Esophagus squamous epithelium (tissue), 5 donors: ENCODE data around the gene PCSK6. TPM values are rescaled to one million over a fixed set of nuclear protein-coding genes. Genes with fewer than 3 reads are reported as not detected.

Source experiments
- DNase-seq: peaks from one replicate; lab custom pipeline; 2025; lab: John Stamatoyannopoulos, UW
- H3K27ac ChIP-seq, 4 donors: fragments of 200-600 bp; sonication (generic); one replicate each; pipeline ENCODE4 v1.5.1; 2016 to 2019; ENCODE audit warnings: mild to moderate bottlenecking in 1 of 4
- H3K27me3 ChIP-seq, 4 donors: fragments of 200-600 bp; sonication (generic); 1 replicate in 3 of 4; 2 replicates in 1 of 4; pipeline versions ENCODE4 v1.5.1 to v1.6.0; 2017 to 2021; ENCODE audit warnings: antibody characterized with exemption in 1 of 4
- H3K36me3 ChIP-seq, 3 donors: fragments of 200-600 bp; sonication (generic); one replicate each; pipeline ENCODE4 v1.5.1; 2016 to 2019
- H3K4me1 ChIP-seq, 3 donors: fragments of 200-600 bp; sonication (generic); one replicate each; pipeline ENCODE4 v1.5.1; 2017 to 2019
- H3K4me3 ChIP-seq, 4 donors: fragments of 200-600 bp; sonication (generic); 1 replicate in 3 of 4; 2 replicates in 1 of 4; pipeline ENCODE4 v1.5.1; 2016 to 2019; ENCODE audit warnings: mild to moderate bottlenecking in 2 of 4, moderate library complexity in 1 of 4
- H3K9me3 ChIP-seq, 3 donors: fragments of 200-600 bp; sonication (generic); one replicate each; pipeline ENCODE4 v1.5.1; 2016 to 2019
- POLR2A ChIP-seq, 4 donors: fragments of 450-650 bp; IDR thresholded peaks; one replicate each; pipeline ENCODE4 v1.6.1; 2017; ENCODE audit warnings: antibody characterized with exemption in 4 of 4, mild to moderate bottlenecking in 4 of 4, moderate library complexity in 3 of 4
- WGBS, 2 donors: methylation state at CpG; one replicate each; pipeline ENCODE4 v1.1.5; 2018; 5-methylcytosine and 5-hydroxymethylcytosine counted together
- intact Hi-C: fragments of 100-400 bp; cut with DNase I; formaldehyde crosslinking; loops from one replicate; pipeline ENCODE4 v1.15.0; 2022
- total RNA-seq, 4 donors: library from RNA; depleted of rRNA; stranded (reverse); fragments of >200 nt; gene quantifications; one replicate each; pipeline ENCODE4 v1.1.0, GENCODE V29; 2016
- TF ChIP-seq, protein P1 (sequence below), 6 experiments: fragments of 450-650 bp in 4 of 6; fragments of 200-600 bp in 2 of 6; sonication (generic) in 2 of 6; IDR thresholded peaks; one replicate each; pipeline ENCODE4 v1.5.1; 2016 to 2019; ENCODE audit warnings: antibody characterized with exemption in 6 of 6, mild to moderate bottlenecking in 4 of 6, moderate library complexity in 4 of 6
- donor health status: DM: yes; HTN: yes; CAD: no.

The PCSK6 gene
- total RNA-seq, 4 donors from 2014 or later: 5.1 to 13.8 (median 9.2) TPM

DNA sequence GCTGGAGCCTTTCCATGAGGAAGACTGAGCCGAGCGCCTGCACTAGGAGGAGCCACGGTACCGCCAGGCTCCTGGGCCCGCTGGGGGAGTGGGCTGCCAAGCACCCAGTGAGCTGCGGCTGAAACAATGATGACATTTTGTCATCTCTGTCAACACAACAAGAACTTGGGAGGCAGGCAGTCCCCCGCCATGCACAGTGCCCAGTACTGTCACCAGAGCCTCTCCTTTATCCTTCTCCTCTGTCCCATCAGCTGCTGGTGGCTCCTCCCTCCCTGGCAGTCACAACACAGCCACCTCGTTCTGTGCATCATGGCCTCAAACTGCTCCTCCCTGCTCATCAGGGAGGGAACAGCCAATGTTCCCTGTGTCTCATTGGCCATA, 34.0 kb upstream of the PCSK6 start:
- H3K27ac ChIP-seq: no peak overlapping the region
- peaks cover 0 to 47% (median 0%) of the 10 kb centered on the region in 4 donors for H3K27me3 ChIP-seq
- peaks cover 0 to 12% (median 10%) of the 10 kb centered on the region in 3 donors for H3K4me1 ChIP-seq
- WGBS, 2 donors: 45 to 57% methylated on average over 2 to 6 of the region's 8 CpGs
- no peaks in the 10 kb centered on the region for H3K36me3 ChIP-seq
- no peak for DNase-seq
- intact Hi-C loops: no loop called here
- H3K9me3 ChIP-seq: peaks cover 0 to 2% (median under 1%) of the 10 kb centered on the region in 3 donors
- no peak for TF ChIP-seq POLR2A (IDR thresholded peaks at IDR 0.05)
- TF ChIP-seq, protein P1, sequence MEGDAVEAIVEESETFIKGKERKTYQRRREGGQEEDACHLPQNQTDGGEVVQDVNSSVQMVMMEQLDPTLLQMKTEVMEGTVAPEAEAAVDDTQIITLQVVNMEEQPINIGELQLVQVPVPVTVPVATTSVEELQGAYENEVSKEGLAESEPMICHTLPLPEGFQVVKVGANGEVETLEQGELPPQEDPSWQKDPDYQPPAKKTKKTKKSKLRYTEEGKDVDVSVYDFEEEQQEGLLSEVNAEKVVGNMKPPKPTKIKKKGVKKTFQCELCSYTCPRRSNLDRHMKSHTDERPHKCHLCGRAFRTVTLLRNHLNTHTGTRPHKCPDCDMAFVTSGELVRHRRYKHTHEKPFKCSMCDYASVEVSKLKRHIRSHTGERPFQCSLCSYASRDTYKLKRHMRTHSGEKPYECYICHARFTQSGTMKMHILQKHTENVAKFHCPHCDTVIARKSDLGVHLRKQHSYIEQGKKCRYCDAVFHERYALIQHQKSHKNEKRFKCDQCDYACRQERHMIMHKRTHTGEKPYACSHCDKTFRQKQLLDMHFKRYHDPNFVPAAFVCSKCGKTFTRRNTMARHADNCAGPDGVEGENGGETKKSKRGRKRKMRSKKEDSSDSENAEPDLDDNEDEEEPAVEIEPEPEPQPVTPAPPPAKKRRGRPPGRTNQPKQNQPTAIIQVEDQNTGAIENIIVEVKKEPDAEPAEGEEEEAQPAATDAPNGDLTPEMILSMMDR (IDR thresholded peaks at IDR 0.05): no peak
- H3K4me3 ChIP-seq: no peak overlapping the region

DNA sequence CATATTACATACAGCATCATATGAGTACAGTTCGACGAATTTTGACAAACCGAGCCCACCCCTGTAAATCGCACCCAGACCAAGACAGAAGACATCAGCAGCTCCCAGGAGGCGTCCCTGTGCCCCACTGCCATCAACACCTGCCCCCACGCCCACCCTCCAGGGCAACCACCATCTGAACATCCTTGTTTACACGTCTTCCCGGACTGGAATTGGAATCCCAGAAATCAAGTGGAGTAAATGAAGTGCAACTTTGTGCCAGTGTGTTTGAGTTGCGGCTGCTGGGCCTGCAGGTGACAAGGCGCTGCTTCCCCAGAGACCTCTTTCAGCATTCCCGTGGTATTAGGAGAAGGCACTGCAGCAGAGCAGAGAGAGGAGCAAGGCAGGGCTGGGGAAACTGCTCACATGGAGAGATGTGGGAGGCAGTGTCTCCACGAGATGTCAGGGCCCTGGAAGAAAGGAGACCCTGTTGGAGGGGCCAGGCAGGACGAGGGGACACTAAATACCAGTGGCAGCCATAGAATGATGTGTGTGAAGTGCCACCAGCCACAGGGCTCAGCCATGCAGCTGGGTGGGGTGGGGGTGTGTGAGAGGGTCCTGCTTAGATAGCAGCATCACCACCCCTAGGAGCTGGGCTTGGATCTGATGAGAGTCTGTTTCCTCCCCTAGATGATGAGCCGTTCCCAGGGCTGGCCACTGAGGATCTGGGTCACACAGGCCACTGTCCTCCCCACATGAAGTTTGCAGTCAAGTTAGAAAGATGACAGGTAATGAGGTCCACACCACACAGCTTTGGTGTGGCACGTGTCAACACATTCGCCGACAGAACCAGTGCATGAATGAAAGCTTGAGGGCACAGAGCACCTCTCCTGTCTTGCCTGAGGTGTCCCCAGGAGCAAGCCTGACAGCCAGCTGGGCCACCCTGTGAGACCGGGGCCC, 33.4 kb upstream of the PCSK6 start:
- Histone ChIP-seq H3K27ac (no peak overlapping the region), H3K36me3 (no peaks in the 10 kb centered on the region), H3K4me1 (peaks cover 0 to 6% (median 4%) of the 10 kb centered on the region in 3 donors), H3K27me3 (peaks cover 0 to 40% (median 0%) of the 10 kb centered on the region in 4 donors), H3K4me3 (no peak overlapping the region), H3K9me3 (peaks cover 0 to 8% (median 8%) of the 10 kb centered on the region in 3 donors)
- intact Hi-C loops: no loop called here
- TF ChIP-seq POLR2A (IDR thresholded peaks at IDR 0.05): no peak
- TF ChIP-seq, protein P1 (IDR thresholded peaks at IDR 0.05): no peak
- no peak for DNase-seq
- 73 to 80% methylated on average over 11 to 13 of the region's 18 CpGs for WGBS, 2 donors

DNA sequence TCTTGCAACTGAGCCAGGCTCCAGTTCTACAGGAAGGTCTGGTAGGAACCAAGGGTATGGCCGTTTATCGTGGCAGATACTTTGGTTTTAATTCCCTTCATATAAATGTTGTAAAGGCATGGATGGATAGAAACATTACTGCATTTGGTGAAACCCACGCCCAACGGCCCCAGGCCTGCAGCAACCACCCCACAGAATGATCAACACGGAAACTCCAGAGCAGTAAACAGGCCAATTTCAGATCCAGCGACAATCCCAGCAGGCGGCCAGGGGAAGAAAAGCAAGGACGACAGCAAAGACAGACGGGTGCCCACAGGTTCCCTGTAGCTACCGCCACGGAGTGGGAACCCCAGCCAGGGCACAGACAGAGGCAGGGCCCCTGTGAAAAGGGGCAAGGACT, 32.6 kb upstream of the PCSK6 start:
- WGBS, 2 donors: 57 to 64% methylated on average over 8 to 11 of the region's 11 CpGs

DNA sequence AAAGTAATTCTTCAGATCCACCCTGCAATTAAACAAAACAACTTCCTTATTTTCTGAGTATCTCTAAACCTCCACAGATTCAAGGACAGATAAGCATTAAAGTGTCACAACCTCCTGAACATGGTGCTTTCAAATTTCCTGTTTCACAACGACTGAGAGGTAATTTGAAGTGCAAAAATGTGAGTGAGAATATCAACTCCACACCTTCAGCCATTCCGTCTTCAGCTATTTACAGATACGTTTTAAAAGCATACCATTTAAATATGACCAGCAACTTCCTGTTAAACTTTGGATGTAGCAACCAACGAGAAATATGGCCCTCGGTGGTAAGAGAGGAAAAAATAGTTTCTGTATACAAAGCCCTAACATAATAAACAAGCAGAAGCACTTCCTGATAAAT, 32.1 kb upstream of the PCSK6 start:
- Histone ChIP-seq H3K9me3 (peaks cover 0 to 21% (median 21%) of the 10 kb centered on the region in 3 donors), H3K36me3 (no peaks in the 10 kb centered on the region), H3K4me3 (no peak overlapping the region), H3K4me1 (no peaks in the 10 kb centered on the region), H3K27ac (no peak overlapping the region), H3K27me3 (peaks cover 0 to 38% (median 0%) of the 10 kb centered on the region in 4 donors)
- no peak for DNase-seq
- WGBS, 2 donors: 14 to 16% methylated on average over 5 of the region's 5 CpGs
- intact Hi-C loops: no loop called here
- TF ChIP-seq POLR2A (IDR thresholded peaks at IDR 0.05): no peak
- TF ChIP-seq, protein P1 (IDR thresholded peaks at IDR 0.05): no peak

More for the DNA sequence above, 32.6 kb upstream of the PCSK6 start:
- no peak for DNase-seq
- H3K9me3 ChIP-seq: peaks cover 0 to 16% (median 16%) of the 10 kb centered on the region in 3 donors
- peaks cover 0 to 38% (median 0%) of the 10 kb centered on the region in 4 donors for H3K27me3 ChIP-seq
- no peaks in the 10 kb centered on the region for H3K36me3 ChIP-seq
- intact Hi-C loops: no loop called here
- TF ChIP-seq, protein P1 (IDR thresholded peaks at IDR 0.05): no peak
- no peak for TF ChIP-seq POLR2A (IDR thresholded peaks at IDR 0.05)
- H3K27ac ChIP-seq: no peak overlapping the region
- no peak overlapping the region for H3K4me3 ChIP-seq
- H3K4me1 ChIP-seq: no peaks in the 10 kb centered on the region

DNA sequence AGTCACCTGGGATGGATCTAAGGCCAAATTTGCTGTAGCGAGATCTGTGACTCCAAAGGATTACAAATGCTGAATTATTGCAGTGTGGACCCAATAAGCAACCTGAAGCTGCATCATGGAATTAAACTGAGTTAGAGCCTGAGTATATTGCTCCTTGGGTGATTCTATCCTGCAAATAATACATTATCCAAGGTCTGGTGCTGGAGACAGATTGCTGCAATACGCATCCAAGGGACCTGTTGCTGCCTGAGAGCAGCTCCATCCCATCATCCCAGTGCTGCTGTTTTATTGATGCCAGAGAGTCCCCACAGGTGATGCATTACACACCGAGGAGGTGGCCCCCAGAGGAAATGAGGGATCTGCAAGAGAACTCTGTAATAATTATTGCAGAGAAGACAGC, 31.6 kb upstream of the PCSK6 start:
- Histone ChIP-seq H3K27ac (no peak overlapping the region), H3K27me3 (peaks cover 0 to 38% (median 0%) of the 10 kb centered on the region in 4 donors), H3K4me3 (no peak overlapping the region), H3K9me3 (peaks cover 0 to 24% (median 23%) of the 10 kb centered on the region in 3 donors), H3K4me1 (no peaks in the 10 kb centered on the region), H3K36me3 (no peaks in the 10 kb centered on the region)
- no peak for TF ChIP-seq POLR2A (IDR thresholded peaks at IDR 0.05)
- TF ChIP-seq, protein P1 (IDR thresholded peaks at IDR 0.05): no peak
- DNase-seq: no peak
- intact Hi-C loops: no loop called here
- WGBS, 2 donors: 63 to 70% methylated on average over 2 to 3 of the region's 3 CpGs
